SK-N-SH (cell line): Measurements from ENCODE around the gene CHD6. TPM values are rescaled to one million over a fixed set of nuclear protein-coding genes. Genes with fewer than 3 reads are reported as not detected.

ENCODE experiments used
- CTCF ChIA-PET: fragments of 300-600, 350-600 bp; formaldehyde crosslinking; extraction: SDS; loops from one replicate; lab custom pipeline; 2021; lab: Yijun Ruan, JAX
- POLR2A ChIA-PET: fragments of 350-600 bp; sonication (Branson Sonifier 250); formaldehyde crosslinking; extraction: SDS; loops from one replicate; lab custom pipeline; 2020; ENCODE audit warnings: antibody characterized with exemption, inconsistent platforms; lab: Yijun Ruan, JAX
- DNase-seq: peaks from one replicate; pipeline ENCODE4 v3.0.0; 2012
- H2AFZ ChIP-seq: fragments of 200-600 bp; sonication (generic); 2 replicates; pipeline ENCODE4 v1.8.1; 2016; ENCODE audit warnings: antibody characterized with exemption, mild to moderate bottlenecking, low read depth
- H3F3A ChIP-seq: fragments of 200-600 bp; sonication (generic); replicated peaks from 2 replicates; pipeline ENCODE3; 2016; ENCODE audit warnings: antibody characterized with exemption, mild to moderate bottlenecking; ENCODE audit not compliant: insufficient read depth
- H3K27ac ChIP-seq, 2 experiments: fragments of 200-500 bp in 1 of 2; fragments of 200-600 bp in 1 of 2; sonication (Bioruptor generic) in 1 of 2; sonication (generic), shearing (Covaris generic) in 1 of 2; 2 replicates each; pipeline versions ENCODE4 v1.5.1 to v1.6.1; 2014 to 2016; ENCODE audit warnings: low read depth in 2 of 2, inconsistent platforms in 1 of 2, low read length in 1 of 2, mild to moderate bottlenecking in 1 of 2, mixed read lengths in 1 of 2
- H3K27me3 ChIP-seq: fragments of 200-600 bp; sonication (generic), shearing (Covaris generic); 2 replicates; pipeline ENCODE4 v1.6.1; 2016; ENCODE audit warnings: mixed run types; ENCODE audit not compliant: insufficient read depth
- H3K36me3 ChIP-seq, 2 experiments: fragments of 200-500 bp in 1 of 2; fragments of 200-600 bp in 1 of 2; sonication (Bioruptor generic) in 1 of 2; sonication (generic) in 1 of 2; replicated peaks in 1 of 2; 2 replicates each; pipeline versions ENCODE3 to v1.5.1; 2014 to 2016; ENCODE audit warnings: low read length in 1 of 2, mild to moderate bottlenecking in 1 of 2; ENCODE audit not compliant: insufficient read depth in 2 of 2, control insufficient read depth in 1 of 2
- H3K4me1 ChIP-seq, 2 experiments: fragments of 200-500 bp in 1 of 2; fragments of 200-600 bp in 1 of 2; sonication (Bioruptor generic) in 1 of 2; sonication (generic), shearing (Covaris generic) in 1 of 2; 2 replicates each; pipeline versions ENCODE4 v1.5.1 to v1.6.1; 2014 to 2016; ENCODE audit warnings: low read depth in 1 of 2, low read length in 1 of 2, mixed run types in 1 of 2; ENCODE audit not compliant: insufficient read depth in 2 of 2, control insufficient read depth in 1 of 2
- H3K4me2 ChIP-seq: fragments of 200-600 bp; sonication (generic), shearing (Covaris generic); 2 replicates; pipeline ENCODE4 v1.6.1; 2017; ENCODE audit warnings: mixed run types
- H3K4me3 ChIP-seq, 2 experiments: fragments of 200-500 bp in 1 of 2; fragments of 200-600 bp in 1 of 2; sonication (Bioruptor generic) in 1 of 2; sonication (generic), shearing (Covaris generic) in 1 of 2; 2 replicates each; pipeline versions ENCODE4 v1.5.1 to v1.8.1; 2014 to 2016; ENCODE audit warnings: low read depth in 2 of 2, inconsistent platforms in 1 of 2, low read length in 1 of 2, mild to moderate bottlenecking in 1 of 2, mixed read lengths in 1 of 2, moderate library complexity in 1 of 2
- H3K79me2 ChIP-seq: fragments of 200-600 bp; sonication (generic); 2 replicates; pipeline ENCODE4 v1.8.1; 2017; ENCODE audit warnings: mild to moderate bottlenecking; ENCODE audit not compliant: insufficient read depth
- H3K9ac ChIP-seq: fragments of 200-600 bp; sonication (generic); 2 replicates; pipeline ENCODE4 v1.6.1; 2017; ENCODE audit warnings: mixed run types
- H3K9me2 ChIP-seq: fragments of 200-600 bp; sonication (generic); 2 replicates; pipeline ENCODE4 v1.6.1; 2017; ENCODE audit warnings: mixed run types
- H3K9me3 ChIP-seq: fragments of 200-600 bp; sonication (generic); 2 replicates; pipeline ENCODE4 v1.6.1; 2017; ENCODE audit warnings: mixed run types, mild to moderate bottlenecking, moderate library complexity
- H4K20me1 ChIP-seq: fragments of 200-600 bp; sonication (generic); 2 replicates; pipeline ENCODE4 v1.6.1; 2017; ENCODE audit warnings: mild to moderate bottlenecking, mixed run types; ENCODE audit not compliant: insufficient read depth
- CHD2 ChIP-seq: fragments of 150-350 bp; IDR thresholded peaks from 2 replicates; pipeline ENCODE4 v1.6.1; 2018; ENCODE audit warnings: low read length; ENCODE audit not compliant: partially characterized antibody
- CTCF ChIP-seq: fragments of 200-600 bp; sonication (generic); IDR thresholded peaks from 2 replicates; pipeline ENCODE4 v1.6.1; 2017; ENCODE audit warnings: antibody characterized with exemption, mild to moderate bottlenecking, moderate library complexity
- EP300 ChIP-seq, 2 experiments: IDR thresholded peaks; 2 replicates each; pipeline versions ENCODE4 v1.4.0 to v1.6.1; 2012; ENCODE audit warnings: borderline replicate concordance in 1 of 2, low read depth in 1 of 2, low read length in 1 of 2
- EZH2phosphoT487 ChIP-seq: fragments of 200-600 bp; sonication (generic); IDR thresholded peaks from 2 replicates; pipeline ENCODE4 v1.6.1; 2017; ENCODE audit warnings: low read depth, mixed run types, mild to moderate bottlenecking, antibody characterized with exemption, moderate library complexity, borderline replicate concordance
- FOXJ3 ChIP-seq: sonication (generic); formaldehyde crosslinking; IDR thresholded peaks from 2 replicates; pipeline ENCODE4 v1.5.1; 2020; ENCODE audit warnings: mild to moderate bottlenecking, missing genetic modification reagents
- FOXM1 ChIP-seq: IDR thresholded peaks from 2 replicates; pipeline ENCODE4 v1.4.0; 2012; ENCODE audit warnings: low read depth, mild to moderate bottlenecking
- GATA2 ChIP-seq: sonication (generic); formaldehyde crosslinking; IDR thresholded peaks from 2 replicates; pipeline ENCODE4 v1.5.0; 2020; ENCODE audit warnings: mild to moderate bottlenecking, missing genetic modification reagents
- JUND ChIP-seq: IDR thresholded peaks from 2 replicates; pipeline ENCODE4 v1.4.0; 2012
- MEF2A ChIP-seq: IDR thresholded peaks from 2 replicates; pipeline ENCODE4 v1.4.0; 2012; ENCODE audit warnings: low read depth, borderline replicate concordance
- POLR2AphosphoS5 ChIP-seq: IDR thresholded peaks from 2 replicates; pipeline ENCODE4 v1.6.1; 2012; ENCODE audit warnings: low read depth, low read length
- RCOR1 ChIP-seq: fragments of 150-350 bp; IDR thresholded peaks from 2 replicates; pipeline ENCODE4 v1.6.1; 2017; ENCODE audit warnings: antibody characterized with exemption, low read length
- RXRA ChIP-seq: IDR thresholded peaks from 2 replicates; pipeline ENCODE4 v1.4.0; 2012; ENCODE audit warnings: low read depth, mild to moderate bottlenecking, borderline replicate concordance
- SIN3A ChIP-seq: IDR thresholded peaks from 2 replicates; pipeline ENCODE4 v1.6.1; 2012; ENCODE audit warnings: low read depth, mild to moderate bottlenecking, low read length, moderate library complexity, borderline replicate concordance
- SMC3 ChIP-seq: IDR thresholded peaks from 2 replicates; pipeline ENCODE4 v1.6.1; 2012; ENCODE audit warnings: low read depth, low read length, improper control_type of control experiment
- TAF1 ChIP-seq: IDR thresholded peaks from 2 replicates; pipeline ENCODE4 v1.6.1; 2012; ENCODE audit warnings: low read depth, mild to moderate bottlenecking, low read length, moderate library complexity, borderline replicate concordance
- TEAD4 ChIP-seq: IDR thresholded peaks from 2 replicates; pipeline ENCODE4 v1.4.0; 2012; ENCODE audit warnings: mild to moderate bottlenecking, borderline replicate concordance; ENCODE audit not compliant: insufficient read depth
- YY1 ChIP-seq: IDR thresholded peaks from 2 replicates; pipeline ENCODE4 v1.4.0; 2012; ENCODE audit warnings: low read depth, mild to moderate bottlenecking
- WGBS: methylation state at CpG from one replicate; pipeline ENCODE4 v1.1.6; 2017; ENCODE audit warnings: low lambda C conversion rate; 5-methylcytosine and 5-hydroxymethylcytosine counted together
- polyA plus RNA-seq, 3 experiments: library from polyadenylated mRNA; depleted of rRNA; stranded (reverse); fragments of >200 nt; gene quantifications; 2 replicates each; pipeline ENCODE4 v1.2.3, GENCODE V29; 2012
- TF ChIP-seq, protein P1 (sequence below): IDR thresholded peaks from 2 replicates; pipeline ENCODE4 v1.4.0; 2012; ENCODE audit warnings: low read depth
- TF ChIP-seq, protein P2 (sequence below): fragments of 150-350 bp; IDR thresholded peaks from 2 replicates; pipeline ENCODE4 v1.6.1; 2017; ENCODE audit warnings: antibody characterized with exemption, low read length, low read depth, borderline replicate concordance

The CHD6 gene
- polyA plus RNA-seq, 1 of the 3 experiments (the other 2 are of a cell fraction) = 7.1 TPM

GRCh38 chr20:41499064-41499463 lies 119.1 kb downstream of the CHD6 start:
- H3K79me2 ChIP-seq = no peaks in the 10 kb centered on the region

GRCh38 chr20:41497186-41497895 lies 120.8 kb downstream of the CHD6 start:
- H2AFZ ChIP-seq = no peak overlapping the region
- no peaks in the 10 kb centered on the region for H3K79me2 ChIP-seq
- 0 out of 2 replicates have a peak, but pooled peaks cover 4% of the 10 kb centered on the region for H4K20me1 ChIP-seq
- H3K4me2 ChIP-seq = no peak overlapping the region
- CTCF ChIA-PET = no interaction called here
- no peaks in the 10 kb centered on the region for H3K27me3 ChIP-seq
- POLR2A ChIA-PET = no interaction called here
- H3F3A ChIP-seq = no peaks in the 10 kb centered on the region
- H3K9ac ChIP-seq = no peak overlapping the region
- no peak overlapping the region for H3K27ac ChIP-seq
- WGBS = 94% methylated on average over 9 of the region's 9 CpGs
- H3K36me3 ChIP-seq = peaks cover 22 to 32% of the 10 kb centered on the region in 2 experiments
- H3K9me3 ChIP-seq = no peaks in the 10 kb centered on the region
- H3K4me1 ChIP-seq = no peaks in the 10 kb centered on the region; a peak in 2 of 4 replicates
- DNase-seq = no peak
- no peaks in the 10 kb centered on the region for H3K9me2 ChIP-seq
- H3K4me3 ChIP-seq = no peak overlapping the region
- TF ChIP-seq EZH2phosphoT487 = no peak
- TF ChIP-seq, protein P1, sequence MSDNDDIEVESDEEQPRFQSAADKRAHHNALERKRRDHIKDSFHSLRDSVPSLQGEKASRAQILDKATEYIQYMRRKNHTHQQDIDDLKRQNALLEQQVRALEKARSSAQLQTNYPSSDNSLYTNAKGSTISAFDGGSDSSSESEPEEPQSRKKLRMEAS = no peak
- no peak for TF ChIP-seq FOXJ3
- TF ChIP-seq POLR2AphosphoS5 = no peak
- TF ChIP-seq RCOR1 = no peak
- no peak for TF ChIP-seq SMC3
- TF ChIP-seq SIN3A = no peak
- no peak for TF ChIP-seq RXRA
- TF ChIP-seq GATA2 (CRISPR knock-in tag) = no peak
- TF ChIP-seq TAF1 = no peak
- TF ChIP-seq TEAD4 = no peak
- TF ChIP-seq JUND = no peak

More at GRCh38 chr20:41499064-41499463, 119.1 kb downstream of the CHD6 start:
- no peaks in the 10 kb centered on the region for H3K9me3 ChIP-seq
- no peak overlapping the region for H3K9ac ChIP-seq
- H4K20me1 ChIP-seq = 0 out of 2 replicates have a peak, but pooled peaks cover 4% of the 10 kb centered on the region
- ChIA-PET POLR2A (no interaction called here), CTCF (no interaction called here)
- peaks cover 14 to 20% of the 10 kb centered on the region in 2 experiments for H3K36me3 ChIP-seq
- no peak overlapping the region for H3K27ac ChIP-seq
- H3K4me3 ChIP-seq = no peak overlapping the region
- TF ChIP-seq YY1 (no peak), EP300 (IDR thresholded peaks at IDR 0.05; ENCODE audit: borderline replicate concordance in 1 of 2, low read depth in 1 of 2, low read length in 1 of 2) (no peak), MEF2A (no peak), EZH2phosphoT487 (no peak), JUND (no peak), CHD2 (no peak), CTCF (no peak), POLR2AphosphoS5 (no peak), FOXM1 (no peak)
- TF ChIP-seq, protein P2, sequence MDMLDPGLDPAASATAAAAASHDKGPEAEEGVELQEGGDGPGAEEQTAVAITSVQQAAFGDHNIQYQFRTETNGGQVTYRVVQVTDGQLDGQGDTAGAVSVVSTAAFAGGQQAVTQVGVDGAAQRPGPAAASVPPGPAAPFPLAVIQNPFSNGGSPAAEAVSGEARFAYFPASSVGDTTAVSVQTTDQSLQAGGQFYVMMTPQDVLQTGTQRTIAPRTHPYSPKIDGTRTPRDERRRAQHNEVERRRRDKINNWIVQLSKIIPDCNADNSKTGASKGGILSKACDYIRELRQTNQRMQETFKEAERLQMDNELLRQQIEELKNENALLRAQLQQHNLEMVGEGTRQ = no peak
- H3K4me1 ChIP-seq = no peaks in the 10 kb centered on the region; a peak in 2 of 4 replicates
- no peak for DNase-seq
- H3K4me2 ChIP-seq = no peak overlapping the region
- no peaks in the 10 kb centered on the region for H3F3A ChIP-seq
- no peaks in the 10 kb centered on the region for H3K9me2 ChIP-seq
- H2AFZ ChIP-seq = no peak overlapping the region
- H3K27me3 ChIP-seq = no peaks in the 10 kb centered on the region
